HEK293T (cell line): ENCODE data around the gene COPG2.

Experiments used
- ARNT ChIP-seq: fragments of 450-650 bp; IDR thresholded peaks from 2 replicates; pipeline ENCODE4 v1.6.1; 2017; ENCODE audit warnings: mild to moderate bottlenecking
- BHLHE40 ChIP-seq: fragments of 450-650 bp; IDR thresholded peaks from 2 replicates; pipeline ENCODE4 v1.6.1; 2016; ENCODE audit warnings: mild to moderate bottlenecking, moderate library complexity, borderline replicate concordance
- ELF4 ChIP-seq: fragments of 450-650 bp; IDR thresholded peaks from 2 replicates; pipeline ENCODE4 v1.6.1; 2017; ENCODE audit warnings: antibody characterized with exemption
- FOXK2 ChIP-seq: fragments of 450-650 bp; IDR thresholded peaks from 2 replicates; pipeline ENCODE4 v1.6.1; 2016; ENCODE audit warnings: mild to moderate bottlenecking
- FOXM1 ChIP-seq: fragments of 450-650 bp; IDR thresholded peaks from 2 replicates; pipeline ENCODE4 v1.6.1; 2017; ENCODE audit warnings: mild to moderate bottlenecking, borderline replicate concordance
- HDGF ChIP-seq: fragments of 450-650 bp; IDR thresholded peaks from 2 replicates; pipeline ENCODE4 v1.6.1; 2017; ENCODE audit warnings: antibody characterized with exemption, borderline replicate concordance
- PKNOX1 ChIP-seq: fragments of 450-650 bp; IDR thresholded peaks from 2 replicates; pipeline ENCODE4 v1.6.1; 2016
- SP1 ChIP-seq: fragments of 450-650 bp; IDR thresholded peaks from 2 replicates; pipeline ENCODE4 v1.6.1; 2017
- SUZ12 ChIP-seq: fragments of 450-650 bp; IDR thresholded peaks from 2 replicates; pipeline ENCODE4 v1.6.1; 2016; ENCODE audit warnings: mild to moderate bottlenecking
- TARDBP ChIP-seq: fragments of 450-650 bp; IDR thresholded peaks from 2 replicates; pipeline ENCODE4 v1.6.1; 2016
- ZNF384 ChIP-seq: fragments of 450-650 bp; IDR thresholded peaks from 2 replicates; pipeline ENCODE4 v1.6.1; 2016

GRCh38 chr7:130650611-130651120 lies 17.9 kb downstream of the COPG2 start:
- TF ChIP-seq HDGF (no peak), FOXM1 (no peak), BHLHE40 (no peak), SUZ12 (no peak), PKNOX1 (no peak), FOXK2 (no peak), ELF4 (no peak), ZNF384 (no peak), ARNT (no peak), SP1 (no peak), TARDBP (no peak)
